Ureter (tissue), 1 donor: ENCODE data around the gene CSTPP1. TPM values are rescaled to one million over a fixed set of nuclear protein-coding genes. Genes with fewer than 3 reads are reported as not detected.
A peak's percentile ranks its signal among the peaks of the same experiment; 100 is the strongest.
"Not testable (repeated sequence)": the region's sequence is repeated elsewhere in the genome, so short reads cannot be mapped to it uniquely, and the experiment has no call there.

ENCODE experiments used
- DNase-seq: peaks from one replicate; pipeline ENCODE4 v3.0.0-alpha.2; 2020; ENCODE audit warnings: low spot score
- total RNA-seq: library from RNA; stranded (reverse); gene quantifications from one replicate; pipeline ENCODE4 v1.2.4, GENCODE V29; 2023
- donor health status: DM: yes; HTN: yes; CAD: no.

CSTPP1 gene
- total RNA-seq, 1 donor from 2014 or later, result 43.0 TPM

DNA sequence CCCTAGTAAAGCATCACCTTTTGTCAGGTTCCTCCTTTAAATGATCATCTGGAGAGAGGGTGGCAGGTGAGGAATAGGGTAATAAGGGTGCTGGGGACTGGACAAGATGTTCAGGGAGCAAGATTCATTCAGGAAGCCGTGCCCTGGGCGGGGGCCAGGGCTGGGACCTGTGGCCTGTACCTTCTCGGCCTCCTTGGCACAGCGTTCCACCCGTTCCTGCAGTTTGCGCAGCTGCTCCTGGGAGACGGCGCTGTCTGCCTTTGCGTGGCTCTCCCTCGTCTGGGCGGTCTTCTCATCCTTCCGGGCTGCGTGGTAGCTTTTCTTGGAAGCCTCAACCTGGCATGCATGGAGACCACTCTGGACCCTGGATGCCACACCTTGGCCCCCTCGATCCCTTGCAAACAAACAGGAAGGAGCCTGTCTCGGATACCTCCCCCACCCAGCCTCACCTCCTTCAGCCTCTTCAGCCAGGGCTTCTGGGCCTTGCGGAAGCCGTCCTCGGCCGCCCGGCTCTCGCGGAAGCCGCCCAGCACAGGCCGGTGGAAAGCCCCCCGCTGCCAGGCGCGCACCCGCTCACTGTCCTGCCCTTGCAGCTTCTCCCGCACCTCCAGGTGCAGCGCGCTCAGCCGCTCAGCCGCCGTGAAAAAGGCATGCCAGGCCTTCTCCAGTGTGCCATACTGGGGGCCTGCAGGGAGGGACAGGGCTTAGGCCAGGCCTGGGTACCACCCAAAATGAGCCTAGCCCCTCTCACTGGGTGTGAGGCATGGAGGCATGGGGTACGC is 243.6 kb downstream of the CSTPP1 start:
- DNase-seq, result no peak

DNA sequence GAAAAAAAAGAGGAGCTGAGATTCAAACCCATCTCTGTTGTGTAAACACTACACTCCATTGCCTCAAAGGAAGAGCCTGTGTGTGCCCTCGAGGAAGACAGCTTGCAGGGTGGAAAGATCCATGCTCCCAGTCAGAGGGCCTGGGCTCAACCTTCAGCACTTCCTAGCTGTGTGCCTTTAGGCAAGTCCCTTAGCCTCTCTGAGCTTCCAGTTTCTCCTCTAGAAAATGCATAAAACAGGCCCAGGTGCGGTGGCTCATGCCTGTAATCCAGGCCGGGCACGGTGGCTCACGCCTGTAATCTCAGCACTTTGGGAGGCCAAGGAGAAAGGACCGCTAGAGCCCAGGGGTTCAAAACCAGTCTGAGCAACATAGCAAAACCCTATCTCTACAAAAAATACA is 244.7 kb downstream of the CSTPP1 start:
- DNase-seq, result no peak

DNA sequence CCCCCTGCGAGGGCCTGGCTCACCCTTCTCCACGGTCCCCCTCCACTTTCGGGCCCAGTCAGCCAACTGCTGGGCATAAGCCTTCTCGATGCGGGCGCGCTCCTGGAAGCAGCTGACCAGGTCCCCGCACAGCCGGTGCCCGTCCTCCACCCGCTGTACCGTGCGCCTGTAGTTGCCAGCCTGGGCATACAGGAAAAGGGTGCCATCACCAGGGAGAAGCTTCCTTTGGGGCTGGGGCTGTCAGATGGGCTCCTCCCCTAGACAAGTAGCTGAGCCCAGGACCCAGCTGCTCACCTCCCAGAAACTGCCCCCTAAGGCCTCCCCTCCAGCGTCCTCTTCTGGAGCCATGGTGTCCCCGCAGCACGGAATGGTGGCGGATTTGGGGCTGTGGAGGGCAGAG is 245.8 kb downstream of the CSTPP1 start:
- DNase-seq, result no peak

DNA sequence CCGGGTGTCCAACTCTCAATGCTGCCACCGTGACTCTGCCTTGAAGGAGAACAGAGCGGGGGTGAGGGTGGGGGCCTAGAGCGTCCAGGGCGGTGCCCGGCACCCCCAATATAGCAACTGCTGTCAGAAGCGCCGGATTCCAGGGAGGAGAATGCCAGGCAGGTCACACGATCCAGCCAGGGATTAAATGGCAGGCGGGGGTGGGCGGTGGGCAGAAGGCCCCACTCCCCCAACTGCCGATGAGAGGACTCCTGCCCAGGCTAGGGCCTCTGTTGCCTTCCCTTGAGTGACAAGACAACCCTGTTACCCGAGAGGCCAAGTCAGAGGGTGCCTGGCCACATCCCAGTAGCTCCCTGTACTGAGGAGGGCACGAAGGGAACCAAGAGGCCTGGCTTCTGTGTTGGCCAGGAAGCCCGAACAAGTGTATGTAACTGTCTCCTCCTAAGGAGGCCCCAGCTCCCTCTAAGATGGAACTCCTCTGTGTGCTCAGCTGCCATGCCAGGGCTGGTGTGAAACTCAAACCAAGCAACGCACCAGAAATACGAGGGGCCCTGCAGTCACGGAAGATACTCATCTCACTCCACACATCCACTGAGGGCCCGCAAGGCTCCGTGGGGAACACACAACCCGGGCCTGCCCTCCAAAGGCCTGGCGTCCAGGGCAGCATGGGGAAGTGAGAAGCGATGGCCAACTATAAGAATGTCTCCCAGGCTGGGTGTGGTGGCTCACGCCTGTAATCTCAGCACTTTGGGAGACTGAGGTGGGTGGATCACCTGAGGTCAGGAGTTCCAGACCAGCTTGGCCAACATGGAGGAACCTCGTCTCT is 246.7 kb downstream of the CSTPP1 start:
- DNase-seq, result no peak

DNA sequence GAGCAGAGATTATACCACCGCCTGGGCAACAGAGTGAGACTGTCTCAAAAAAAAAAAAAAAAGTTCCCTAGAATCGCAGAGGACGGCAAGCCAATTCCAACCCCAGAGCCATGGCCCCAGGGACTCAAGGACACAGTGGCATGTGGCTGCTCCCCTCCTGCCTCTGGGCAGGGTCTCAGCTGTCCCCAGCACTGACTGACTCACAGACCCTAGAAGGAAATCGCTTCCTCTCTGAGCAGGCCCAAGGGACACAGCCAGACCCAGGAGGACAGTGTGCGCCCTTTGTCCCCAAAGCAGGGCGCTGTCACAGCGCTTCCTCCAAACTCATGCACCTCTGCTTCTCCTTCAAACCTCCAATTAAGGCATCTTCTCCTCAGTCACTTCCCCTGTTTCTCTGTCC is 247.4 kb downstream of the CSTPP1 start:
- no peak for DNase-seq

DNA sequence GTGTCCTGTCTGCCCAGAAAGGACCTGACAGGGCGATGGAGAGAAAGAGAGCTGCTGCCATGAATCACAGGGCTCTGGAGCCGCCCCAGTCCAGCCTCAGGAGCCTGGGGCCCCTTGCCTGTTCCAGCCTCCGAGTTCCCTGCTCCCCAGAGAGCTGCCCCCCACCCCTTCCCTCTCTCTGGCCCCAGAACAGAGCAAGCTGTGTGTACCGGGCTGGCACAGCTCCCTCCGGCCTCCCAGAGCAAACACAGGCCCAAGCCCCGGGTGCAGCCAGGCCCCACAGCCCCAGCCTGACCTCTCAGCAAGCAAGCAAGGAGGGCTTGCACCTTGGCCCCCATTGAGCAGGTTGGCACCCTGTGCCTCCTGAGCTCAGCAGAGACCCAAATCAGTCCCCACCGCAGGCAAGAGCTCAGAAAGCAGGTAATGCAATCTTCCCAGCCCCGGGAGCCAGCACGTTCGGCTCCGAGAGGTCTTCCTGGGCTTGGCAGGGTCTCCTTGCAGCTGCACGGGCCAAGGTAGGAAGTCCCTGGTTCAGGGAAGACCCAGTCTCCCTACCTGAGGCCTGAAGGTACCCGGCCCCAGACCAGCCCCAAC is 248.2 kb downstream of the CSTPP1 start:
- no peak for DNase-seq

DNA sequence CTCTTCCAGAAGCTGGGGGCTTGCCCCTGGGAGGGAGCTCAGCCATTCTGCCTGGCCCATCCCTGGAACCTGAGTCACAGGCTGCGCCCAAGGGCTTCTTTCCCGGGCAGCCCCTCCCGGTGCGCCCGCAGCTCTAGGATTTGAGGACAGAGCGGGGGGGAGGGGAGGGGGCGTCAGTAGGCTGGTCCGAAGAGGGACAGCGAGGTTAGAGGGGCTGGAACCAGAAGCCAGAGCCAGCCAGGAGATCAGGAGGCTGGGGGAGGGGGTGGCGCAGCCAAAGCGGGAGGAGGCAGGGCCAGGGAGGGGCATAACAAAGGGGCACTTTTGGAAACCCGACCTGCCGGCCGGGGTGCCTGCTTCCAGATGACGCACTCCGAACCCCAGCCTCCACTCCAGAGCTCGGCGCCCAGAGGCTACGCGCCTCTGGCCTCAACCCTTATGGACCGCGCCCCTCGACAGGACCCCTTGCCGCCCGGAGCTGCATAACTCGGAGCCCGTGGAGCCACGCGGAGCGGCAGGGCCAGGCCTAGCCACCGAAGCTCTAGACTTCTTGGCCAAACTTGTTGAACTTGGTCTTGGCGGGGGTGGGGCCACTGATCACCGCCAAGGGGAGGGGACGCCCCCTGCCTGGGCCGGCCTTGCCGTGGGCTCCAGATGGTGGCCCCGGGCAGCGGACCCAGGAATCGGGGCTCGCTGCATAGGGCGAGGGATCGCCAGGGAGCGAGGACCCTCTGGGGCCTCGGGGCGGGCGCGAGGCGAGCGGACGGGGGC is 248.9 kb downstream of the CSTPP1 start:
- DNase-seq, result peak; percentile 64

DNA sequence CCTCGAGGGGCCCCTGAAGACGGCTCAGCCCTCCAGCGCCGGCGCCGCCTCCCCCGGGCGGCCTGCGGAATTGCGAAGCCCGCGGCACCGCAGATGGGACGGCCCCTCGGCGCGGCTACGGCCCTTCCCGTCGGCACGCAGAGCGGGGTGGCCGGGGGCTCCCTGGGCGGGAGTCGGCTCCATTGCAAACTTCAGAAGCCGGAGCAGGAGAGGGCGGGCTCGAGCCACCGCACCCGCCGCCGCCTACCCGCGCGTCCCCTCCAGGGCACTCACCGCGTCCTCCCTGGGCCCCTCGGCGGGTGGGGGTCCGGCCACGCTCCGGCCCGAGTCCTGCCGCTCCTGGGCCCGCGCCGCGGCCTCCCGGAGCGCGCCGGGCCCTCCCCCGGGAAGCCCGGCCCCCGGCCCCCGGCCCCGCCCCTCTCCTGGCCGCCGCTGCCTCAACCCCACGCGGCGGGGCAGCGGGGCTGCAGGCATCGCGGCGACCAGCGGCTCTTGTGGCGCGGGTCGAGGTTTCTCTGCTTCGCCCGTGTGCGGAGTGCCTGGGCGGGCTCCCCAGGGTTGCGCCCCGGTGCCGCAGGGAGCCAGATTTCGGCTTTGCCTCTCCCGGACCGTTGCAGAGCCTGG is 249.6 kb downstream of the CSTPP1 start, which contains the start of gene PACSIN3:
Gene PACSIN3, minus strand, starts transcription at position 359 of the 624 bp plus-strand sequence. CDS start 3,707 bp downstream, outside the sequence.
- no peak for DNase-seq

DNA sequence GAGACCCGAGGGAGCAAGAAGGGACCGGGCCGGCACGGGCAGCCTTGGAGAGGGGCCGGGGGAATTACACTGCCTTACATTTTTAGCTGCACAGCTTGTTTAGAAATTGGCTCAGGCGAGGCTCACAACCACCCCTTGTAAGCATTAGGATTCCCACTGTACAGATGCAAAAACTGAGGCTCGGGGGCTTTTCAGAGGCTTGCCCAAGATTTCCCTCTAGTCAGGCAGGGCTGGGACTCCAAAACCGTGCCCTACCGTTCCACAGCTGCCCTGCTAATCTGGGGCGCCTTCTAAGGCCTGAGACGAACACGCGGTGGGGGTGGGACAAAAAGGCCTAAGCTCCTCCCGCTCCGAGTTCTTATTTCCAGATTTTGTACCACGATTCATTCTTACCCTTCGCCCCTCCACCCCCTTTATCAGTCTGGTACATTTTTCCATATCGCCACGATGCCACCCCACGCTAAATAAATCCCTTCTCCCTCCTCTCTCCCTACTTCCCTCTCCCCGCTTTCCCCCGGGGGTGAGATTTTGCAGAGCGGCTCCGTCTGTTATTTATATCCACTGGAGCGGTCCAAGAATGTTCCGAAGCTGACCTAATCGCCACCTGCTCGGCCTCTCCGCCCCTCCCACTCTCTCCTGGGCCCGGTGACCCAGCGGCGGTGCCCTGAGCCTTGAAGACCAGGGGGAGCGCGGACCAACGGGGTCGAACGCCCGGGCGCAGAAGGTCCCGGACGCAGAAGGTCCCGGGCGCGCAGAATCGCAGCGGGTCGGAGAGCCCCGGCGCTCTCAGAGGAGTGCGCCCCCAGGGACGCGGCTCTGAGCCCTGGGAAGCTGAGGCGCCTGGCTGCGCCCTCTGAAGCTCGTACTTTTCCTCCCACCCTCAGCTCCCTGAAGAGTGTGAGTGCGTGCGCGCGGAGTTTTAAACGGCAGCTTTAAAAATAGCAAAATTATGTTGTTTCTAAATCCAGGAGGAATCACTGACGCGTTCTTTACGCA is 250.4 kb downstream of the CSTPP1 start:
- peak; percentile 54 for DNase-seq

DNA sequence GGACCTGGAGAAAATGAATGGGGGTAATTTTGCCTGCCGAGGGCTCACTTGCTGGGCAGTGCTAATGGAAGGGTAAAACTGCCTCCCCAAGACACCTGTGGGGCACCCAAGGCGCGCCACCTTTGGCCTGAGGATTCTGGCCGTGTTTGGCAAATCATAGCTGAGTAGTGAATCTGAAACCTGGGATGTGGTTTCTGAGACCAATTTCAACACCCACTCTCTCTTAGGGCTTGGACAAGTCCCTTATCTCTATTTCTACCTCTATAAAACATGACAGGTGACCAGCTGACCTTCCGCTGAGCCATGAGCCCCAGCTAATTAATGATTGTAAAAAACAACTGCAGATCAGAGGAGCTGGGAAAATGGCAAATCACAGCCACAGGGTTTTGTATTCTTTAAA is 251.2 kb downstream of the CSTPP1 start:
- DNase-seq, result no peak

DNA sequence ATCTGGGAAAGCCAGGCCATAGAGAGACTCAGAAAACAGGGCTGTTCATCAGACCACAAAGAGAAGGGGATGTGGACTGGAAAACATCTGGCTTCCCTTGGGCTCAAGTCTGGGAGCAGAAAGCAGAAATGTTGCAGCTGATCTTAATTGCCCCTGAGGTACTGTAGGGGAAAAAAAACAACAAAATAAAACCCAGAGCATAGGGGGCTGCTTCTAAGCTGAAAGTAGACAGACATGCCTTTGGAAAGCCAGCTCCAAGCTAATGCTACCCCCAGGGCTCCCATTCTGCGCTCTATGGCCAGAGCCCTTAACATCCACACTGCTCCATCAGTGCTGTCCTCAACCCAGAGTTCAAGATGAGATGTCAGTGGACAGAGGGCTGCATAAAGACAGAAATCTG is 251.7 kb downstream of the CSTPP1 start:
- DNase-seq, result no peak

DNA sequence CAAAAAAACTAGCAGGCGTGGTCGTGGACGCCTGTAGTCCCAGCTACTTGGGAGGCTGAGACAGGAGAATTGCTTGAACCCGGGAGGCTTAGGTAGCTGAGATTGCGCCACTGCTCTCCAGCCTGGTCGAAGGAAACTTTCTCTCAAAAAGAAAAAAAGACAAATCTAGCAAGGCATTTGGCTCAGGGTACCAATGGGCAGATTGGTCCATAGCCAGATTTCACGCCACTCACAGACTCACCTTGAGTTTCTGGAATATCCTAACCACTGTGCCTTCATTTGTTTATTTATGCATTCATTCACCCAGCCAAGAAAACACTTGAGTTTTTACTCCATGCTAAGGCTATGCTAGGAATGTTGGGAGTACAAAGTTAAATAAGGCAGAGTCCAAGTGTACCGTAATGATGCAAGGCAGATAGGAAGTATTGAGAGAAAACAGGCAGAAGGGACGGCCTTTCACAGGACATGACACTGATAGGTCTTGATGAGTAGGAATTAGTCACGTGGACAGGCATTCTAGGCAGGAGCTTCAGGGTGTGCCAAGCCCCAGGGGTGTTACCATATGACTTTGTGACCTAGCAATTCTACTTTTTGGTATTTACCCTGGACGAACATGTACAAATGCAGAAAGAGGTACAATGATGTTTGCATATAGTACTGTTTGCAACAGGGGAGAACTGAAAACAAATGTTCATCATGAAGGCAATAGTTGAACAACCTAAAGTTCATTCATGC is 252.7 kb downstream of the CSTPP1 start:
- no peak for DNase-seq

DNA sequence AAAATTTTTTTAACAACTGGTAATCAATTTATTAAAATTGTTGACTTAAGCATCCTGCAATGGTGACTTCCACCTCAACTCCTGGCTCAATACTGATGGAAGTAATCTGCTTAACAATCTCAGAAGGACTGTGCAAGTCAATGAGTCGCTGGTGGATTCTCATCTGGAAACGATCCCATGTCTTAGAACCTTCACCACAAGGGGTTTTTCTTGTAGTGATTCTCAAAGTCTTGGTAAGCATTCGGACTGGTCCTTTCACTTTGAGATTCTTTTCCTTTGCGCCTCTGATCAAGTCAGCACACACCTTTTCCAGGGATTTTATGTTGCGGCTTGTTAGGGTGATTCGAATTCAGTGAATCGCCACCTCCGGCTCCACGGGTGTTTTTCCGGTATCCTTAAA is 254.6 kb downstream of the CSTPP1 start:
- not testable (repeated sequence) for DNase-seq

DNA sequence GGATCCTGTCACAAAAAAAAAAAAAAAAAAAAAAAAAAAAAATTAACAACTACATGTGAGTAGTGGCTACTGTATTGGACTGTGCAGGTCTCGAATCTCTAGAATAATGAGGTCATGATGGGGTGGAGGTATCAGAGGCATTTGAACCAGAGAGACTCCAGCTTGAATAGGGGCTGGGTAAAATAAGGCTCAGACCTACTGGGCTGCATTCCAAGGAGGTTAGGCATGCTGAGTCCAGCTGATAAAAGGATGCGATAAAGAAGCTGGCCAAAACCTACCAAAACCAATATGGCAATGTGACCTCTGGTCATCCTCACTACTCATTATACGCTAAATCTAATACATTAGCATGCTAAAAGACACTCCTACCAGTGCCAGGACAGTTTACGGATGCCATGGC is 255.6 kb downstream of the CSTPP1 start:
- no peak for DNase-seq

DNA sequence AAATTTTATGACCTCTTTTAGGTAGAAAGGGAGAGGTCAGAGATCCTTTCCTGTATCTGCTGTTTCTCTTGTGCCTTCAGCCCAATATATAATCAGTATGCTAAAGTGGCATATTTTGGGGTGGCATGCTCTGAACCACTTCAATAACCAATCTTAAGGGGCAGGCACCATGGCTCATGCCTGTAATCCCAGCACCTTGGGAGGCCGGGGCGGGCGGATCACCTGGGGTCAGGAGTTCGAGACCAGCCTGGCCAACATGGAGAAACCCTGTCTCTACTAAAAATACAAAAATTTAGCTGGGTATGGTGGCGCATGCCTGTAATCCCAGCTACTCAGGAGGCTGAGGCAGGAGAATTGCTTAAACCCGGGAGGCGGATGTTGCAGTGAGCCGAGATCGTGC is 261.6 kb downstream of the CSTPP1 start:
- not testable (repeated sequence) for DNase-seq

DNA sequence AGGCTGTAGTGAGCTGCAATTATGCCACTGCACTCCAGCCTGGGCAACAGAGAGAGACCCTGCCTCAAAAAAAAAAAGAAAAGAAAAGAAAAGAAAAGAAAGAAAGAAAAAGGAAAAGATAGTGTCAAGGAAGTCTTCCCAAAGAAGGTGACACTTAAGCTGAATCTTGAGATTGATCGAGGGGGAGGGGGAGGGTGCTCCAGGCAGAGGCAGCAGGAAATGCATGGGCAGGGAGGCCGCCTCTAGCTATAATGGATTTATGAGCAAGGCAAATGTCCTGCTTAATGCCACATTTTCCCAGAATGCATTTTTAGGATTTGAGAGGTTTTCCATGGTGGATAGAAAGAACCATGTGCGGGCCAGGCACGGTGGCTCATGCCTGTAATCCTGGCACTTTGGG is 264.5 kb downstream of the CSTPP1 start:
- DNase-seq, result no peak

DNA sequence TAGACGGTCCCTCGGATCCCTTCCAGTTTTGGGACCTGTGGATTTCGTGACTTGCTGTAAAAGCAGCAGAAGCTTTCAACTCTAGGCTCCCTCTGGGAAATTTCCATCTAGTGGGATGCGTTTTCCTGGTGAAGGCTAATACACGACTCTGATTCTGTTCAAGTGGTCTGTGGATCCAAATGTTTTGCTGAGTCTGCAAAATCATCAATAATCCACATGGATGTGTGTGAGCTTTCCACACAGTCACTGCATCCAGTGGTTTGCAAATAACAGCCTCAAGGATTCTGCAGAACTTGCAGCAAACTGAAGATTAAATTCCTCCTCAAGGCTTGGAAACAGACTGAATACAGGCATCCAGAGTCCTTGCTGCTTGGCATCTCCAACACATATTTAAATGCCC is 266.0 kb downstream of the CSTPP1 start:
- no peak for DNase-seq

DNA sequence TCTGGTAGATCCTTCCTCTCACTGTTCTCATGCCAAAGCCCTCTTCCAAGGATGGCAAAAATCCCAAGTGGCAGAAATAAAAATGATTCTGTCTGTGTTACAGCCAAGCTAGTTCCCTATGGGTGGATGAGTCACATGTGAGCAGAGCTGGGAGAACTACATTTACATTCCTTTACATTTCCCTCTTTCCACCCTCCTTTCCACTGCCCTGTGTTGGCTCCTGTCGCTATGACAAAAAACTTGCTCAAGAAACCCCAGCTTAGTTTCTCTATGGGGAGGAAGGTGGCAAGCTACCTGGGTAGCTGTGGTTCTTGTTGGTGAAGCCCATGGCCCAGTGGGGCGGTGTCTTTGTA is 268.1 kb downstream of the CSTPP1 start:
- no peak for DNase-seq

DNA sequence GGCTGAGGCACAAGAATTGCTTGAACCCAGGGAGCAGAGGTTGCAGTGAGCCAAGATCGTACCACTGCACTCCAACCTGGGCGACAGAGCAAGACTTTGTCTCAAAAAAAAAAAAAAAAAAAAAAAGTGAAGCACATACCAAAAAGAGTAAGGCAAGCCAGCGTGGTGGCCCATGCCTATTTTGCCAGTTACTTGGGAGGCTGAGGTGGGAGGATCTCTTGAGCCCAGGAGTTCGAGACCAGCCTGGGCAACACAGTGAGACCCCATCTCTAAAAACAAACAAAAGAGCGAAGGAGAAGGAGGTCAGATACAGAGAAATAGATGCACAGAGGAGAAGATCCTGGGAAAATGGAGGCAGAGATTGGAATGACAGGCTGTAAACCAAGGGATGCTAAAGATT is 270.0 kb downstream of the CSTPP1 start:
- not testable (repeated sequence) for DNase-seq

DNA sequence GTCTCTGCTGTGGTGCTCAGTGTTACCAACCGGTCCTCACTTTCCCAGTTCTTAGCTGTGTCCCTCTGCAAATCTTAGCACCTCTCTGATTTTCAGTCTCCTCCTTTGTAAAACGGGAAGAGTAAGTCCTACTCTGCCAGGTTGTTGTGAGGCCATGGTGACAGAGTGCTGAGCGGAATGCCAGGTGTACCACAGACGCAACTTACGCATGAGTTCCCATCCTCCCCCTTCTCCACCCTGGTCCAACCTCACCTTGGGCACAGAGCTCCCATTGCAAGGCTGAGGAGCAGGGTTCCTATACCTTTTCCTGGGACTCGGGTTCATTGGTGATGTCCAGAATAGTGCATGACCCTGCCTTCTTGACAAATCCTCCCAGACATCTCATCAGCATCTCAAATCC is 270.9 kb downstream of the CSTPP1 start:
- no peak for DNase-seq
